Mucosa of rectum (tissue), 2 donors: Measurements from ENCODE around the gene HMG20B.

Source experiments
- H3K27ac ChIP-seq, 2 donors: one replicate each; pipeline ENCODE4 v1.7.0; 2013; ENCODE audit warnings: inconsistent platforms in 2 of 2, low read depth in 2 of 2, low read length in 2 of 2
- H3K27me3 ChIP-seq, 2 donors: one replicate each; pipeline ENCODE4 v1.7.0; 2013; ENCODE audit warnings: low read length in 2 of 2; ENCODE audit not compliant: control insufficient read depth in 2 of 2, insufficient read depth in 2 of 2
- H3K36me3 ChIP-seq, 2 donors: one replicate each; pipeline ENCODE4 v1.7.0; 2013; ENCODE audit warnings: low read length in 2 of 2; ENCODE audit not compliant: control insufficient read depth in 2 of 2, insufficient read depth in 2 of 2
- H3K4me1 ChIP-seq, 2 donors: one replicate each; pipeline ENCODE4 v1.7.0; 2013; ENCODE audit warnings: low read length in 2 of 2, mild to moderate bottlenecking in 1 of 2; ENCODE audit not compliant: control insufficient read depth in 2 of 2, insufficient read depth in 2 of 2
- H3K4me3 ChIP-seq, 2 donors: one replicate each; pipeline ENCODE4 v1.7.0; 2013; ENCODE audit warnings: low read length in 2 of 2
- H3K9ac ChIP-seq, 2 donors: one replicate each; pipeline ENCODE4 v1.7.0; 2013; ENCODE audit warnings: low read length in 2 of 2, low read depth in 1 of 2, mild to moderate bottlenecking in 1 of 2
- H3K9me3 ChIP-seq, 2 donors: one replicate each; pipeline ENCODE4 v1.7.0; 2013; ENCODE audit warnings: low read length in 2 of 2; ENCODE audit not compliant: control insufficient read depth in 2 of 2
- donor health status: healthy.
- donor health status: Normal muscosa, but diverticular disease.

HMG20B gene

GRCh38 chr19:3612901-3613741, 40.4 kb downstream of the HMG20B start:
- Histone ChIP-seq H3K36me3 (peaks cover 13 to 16% of the 10 kb centered on the region in 2 donors), H3K27ac (no peak overlapping the region), H3K9ac (no peak overlapping the region), H3K9me3 (no peaks in the 10 kb centered on the region), H3K4me1 (no peaks in the 10 kb centered on the region), H3K4me3 (no peak overlapping the region), H3K27me3 (no peaks in the 10 kb centered on the region)

- Histone ChIP-seq H3K9ac (no peak overlapping the region), H3K4me1 (peaks cover 0 to 3% of the 10 kb centered on the region in 2 donors), H3K4me3 (no peak overlapping the region), H3K36me3 (peaks cover 13 to 16% of the 10 kb centered on the region in 2 donors), H3K9me3 (no peaks in the 10 kb centered on the region), H3K27ac (no peak overlapping the region), H3K27me3 (no peaks in the 10 kb centered on the region)
These were observed 41.3 kb downstream of the HMG20B start for GRCh38 chr19:3613818-3614661.

DNA sequence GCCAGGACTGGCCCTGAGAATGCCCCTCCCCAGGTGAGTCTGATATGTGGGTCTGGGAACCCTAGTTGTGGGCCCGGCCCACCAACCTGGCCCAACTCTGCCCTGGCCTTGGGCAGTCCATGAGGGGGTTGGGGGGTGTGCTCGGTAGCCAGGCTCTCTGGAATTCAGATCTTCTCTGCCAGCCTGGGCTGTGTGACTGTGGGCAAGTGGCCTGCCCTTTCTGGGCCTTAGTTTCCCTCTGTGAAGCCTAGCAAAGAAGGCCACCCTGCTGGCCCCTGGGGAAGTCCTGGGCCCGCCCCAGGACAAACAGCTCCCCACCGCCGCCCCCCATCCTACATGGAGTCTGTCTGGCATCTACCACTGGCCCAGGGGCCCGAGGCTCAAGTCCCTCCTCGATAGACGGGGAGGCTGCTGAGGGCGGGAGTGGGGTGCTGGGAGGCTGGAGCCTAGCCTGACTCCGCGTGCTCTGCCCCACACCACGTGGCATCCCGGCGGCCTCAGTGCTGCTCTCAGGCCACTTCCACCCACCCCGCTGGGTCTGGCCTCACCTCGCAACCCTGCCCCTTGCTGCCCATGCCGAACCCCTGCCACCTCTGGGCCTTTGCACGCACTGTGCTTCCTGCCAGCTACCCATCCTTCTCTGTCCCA, 42.2 kb downstream of the HMG20B start:
- no peaks in the 10 kb centered on the region for H3K9me3 ChIP-seq
- H3K4me1 ChIP-seq, result peaks cover 0 to 3% of the 10 kb centered on the region in 2 donors
- H3K9ac ChIP-seq, result no peak overlapping the region
- H3K36me3 ChIP-seq, result peaks cover 13 to 16% of the 10 kb centered on the region in 2 donors
- no peak overlapping the region for H3K4me3 ChIP-seq
- H3K27ac ChIP-seq, result no peak overlapping the region
- H3K27me3 ChIP-seq, result no peaks in the 10 kb centered on the region

- H3K9me3 ChIP-seq, result no peaks in the 10 kb centered on the region
- H3K4me1 ChIP-seq, result peaks cover 0 to 3% of the 10 kb centered on the region in 2 donors
- H3K4me3 ChIP-seq, result no peak overlapping the region
- peaks cover 13 to 16% of the 10 kb centered on the region in 2 donors for H3K36me3 ChIP-seq
- no peak overlapping the region for H3K9ac ChIP-seq
- H3K27ac ChIP-seq, result no peak overlapping the region
- H3K27me3 ChIP-seq, result no peaks in the 10 kb centered on the region
These were observed 42.9 kb downstream of the HMG20B start for GRCh38 chr19:3615524-3616135.

GRCh38 chr19:3617463-3617862, 44.7 kb downstream of the HMG20B start:
- H3K27me3 ChIP-seq, result no peaks in the 10 kb centered on the region
- no peak overlapping the region for H3K27ac ChIP-seq
- H3K9me3 ChIP-seq, result no peaks in the 10 kb centered on the region
- H3K36me3 ChIP-seq, result peaks cover 2 to 6% of the 10 kb centered on the region in 2 donors
- no peak overlapping the region for H3K4me3 ChIP-seq
- no peak overlapping the region for H3K9ac ChIP-seq
- H3K4me1 ChIP-seq, result peaks cover 0 to 3% of the 10 kb centered on the region in 2 donors

GRCh38 chr19:3618144-3618810, 45.5 kb downstream of the HMG20B start:
- no peak overlapping the region for H3K4me3 ChIP-seq
- peaks cover 0 to 3% of the 10 kb centered on the region in 2 donors for H3K4me1 ChIP-seq
- H3K9me3 ChIP-seq, result no peaks in the 10 kb centered on the region
- H3K27me3 ChIP-seq, result no peaks in the 10 kb centered on the region
- no peak overlapping the region for H3K9ac ChIP-seq
- no peak overlapping the region for H3K27ac ChIP-seq
- H3K36me3 ChIP-seq, result peaks cover 6 to 10% of the 10 kb centered on the region in 2 donors

DNA sequence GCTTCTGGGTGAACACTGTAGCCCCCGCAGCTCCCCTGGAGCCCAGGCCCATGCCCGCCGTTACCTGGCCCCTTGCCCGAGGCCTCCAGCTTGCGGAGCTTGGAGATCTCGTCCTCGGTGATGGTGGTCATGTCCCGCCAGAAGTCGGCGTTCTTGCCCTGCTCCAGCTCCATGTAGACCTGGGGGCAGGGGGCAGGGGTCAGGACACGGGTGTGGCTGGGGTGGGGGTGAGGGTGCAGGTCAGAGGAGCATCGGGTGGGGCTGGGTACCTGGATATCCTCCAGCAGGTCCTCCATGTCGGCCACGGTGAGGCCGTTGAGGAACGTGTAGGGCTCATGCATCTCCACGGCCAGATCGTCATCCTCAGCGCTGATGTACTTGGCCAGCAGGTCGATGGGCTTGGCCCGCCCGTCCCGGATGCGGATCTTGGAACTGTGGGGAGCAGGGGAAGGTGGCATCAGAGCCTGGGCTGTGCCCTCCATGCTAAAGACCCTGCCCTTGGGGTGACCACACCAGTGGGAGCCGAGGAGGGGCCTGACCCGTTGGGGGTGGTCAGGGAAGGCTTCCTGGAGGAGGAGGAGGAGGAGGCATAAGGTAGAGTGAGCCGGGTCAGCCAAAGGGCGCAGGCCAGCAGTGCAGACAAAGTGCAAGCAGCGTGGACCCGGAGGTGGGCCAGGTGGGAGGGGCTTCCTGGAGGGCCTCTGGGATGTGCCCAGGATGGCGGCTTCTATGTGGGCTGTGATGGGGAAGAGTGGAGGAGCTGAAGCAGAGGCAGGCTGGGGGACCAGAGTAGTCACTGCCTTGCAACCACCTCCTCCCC, 46.3 kb downstream of the HMG20B start:
- Histone ChIP-seq H3K27me3 (no peaks in the 10 kb centered on the region), H3K27ac (no peak overlapping the region), H3K9ac (no peak overlapping the region), H3K4me3 (no peak overlapping the region), H3K4me1 (peaks cover 0 to 3% of the 10 kb centered on the region in 2 donors), H3K9me3 (no peaks in the 10 kb centered on the region), H3K36me3 (peaks cover 6 to 16% of the 10 kb centered on the region in 2 donors)

- H3K27ac ChIP-seq, result no peak overlapping the region
These were observed 46.9 kb downstream of the HMG20B start for GRCh38 chr19:3619631-3620012.

More at GRCh38 chr19:3619631-3620012, 46.9 kb downstream of the HMG20B start:
- Histone ChIP-seq H3K4me3 (no peak overlapping the region), H3K27me3 (no peaks in the 10 kb centered on the region), H3K9ac (no peak overlapping the region), H3K36me3 (peaks cover 6 to 16% of the 10 kb centered on the region in 2 donors), H3K9me3 (no peaks in the 10 kb centered on the region), H3K4me1 (peaks cover 0 to 3% of the 10 kb centered on the region in 2 donors)
